Activated CD4-positive, alpha-beta T cell treated with anti-CD3 and anti-CD28 coated beads, Interleukin-2, amount 10 ng/mL, durations not matched to agents 24 days and 14 days (primary cell): Measurements from ENCODE around the gene TXNDC2. TPM values are rescaled to one million over a fixed set of nuclear protein-coding genes. Genes with fewer than 3 reads are reported as not detected.
A peak's percentile ranks its signal among the peaks of the same experiment; 100 is the strongest.

Experiments
- DNase-seq: peaks from one replicate; pipeline ENCODE4 v3.0.0; 2022
- H3K27ac Mint-ChIP-seq: one replicate; pipeline ENCODE4 v1.8.0; 2022; ENCODE audit warnings: mild to moderate bottlenecking, mixed read lengths
- H3K27me3 Mint-ChIP-seq: one replicate; pipeline ENCODE4 v1.8.0; 2022; ENCODE audit warnings: mixed read lengths
- H3K36me3 Mint-ChIP-seq: one replicate; pipeline ENCODE4 v1.8.0; 2022; ENCODE audit warnings: low read depth, mild to moderate bottlenecking, mixed read lengths
- H3K4me1 Mint-ChIP-seq: one replicate; pipeline ENCODE4 v1.8.0; 2021; ENCODE audit warnings: mixed read lengths
- H3K4me3 Mint-ChIP-seq: one replicate; pipeline ENCODE4 v1.8.0; 2022; ENCODE audit warnings: mild to moderate bottlenecking, moderate library complexity, mixed read lengths
- H3K9me3 Mint-ChIP-seq: one replicate; pipeline ENCODE4 v1.8.0; 2021; ENCODE audit warnings: mixed read lengths
- intact Hi-C: fragments of 100-400 bp; cut with micrococcal nuclease; formaldehyde crosslinking; loops from one replicate; pipeline ENCODE4 v1.15.1; 2023
- total RNA-seq: library from RNA; stranded (reverse); gene quantifications from 2 replicates; pipeline ENCODE4 v1.2.3, GENCODE V29; 2022

Gene TXNDC2
- total RNA-seq, 1 donor from 2014 or later: not detected

GRCh38 chr18:9866627-9867026 lies 19.1 kb upstream of the TXNDC2 start:
- Mint-ChIP-seq H3K36me3 (peaks cover 1% of the 10 kb centered on the region), H3K4me1 (peaks cover 17% of the 10 kb centered on the region), H3K27ac (no peak overlapping the region), H3K9me3 (peaks cover 17% of the 10 kb centered on the region), H3K4me3 (no peak overlapping the region), H3K27me3 (no peaks in the 10 kb centered on the region)
- intact Hi-C loops: no loop called here
- DNase-seq: no peak

GRCh38 chr18:9867071-9867594 lies 18.6 kb upstream of the TXNDC2 start:
- intact Hi-C loops: no loop called here
- H3K27me3 Mint-ChIP-seq: no peaks in the 10 kb centered on the region

GRCh38 chr18:9868857-9869714 lies 16.7 kb upstream of the TXNDC2 start:
- peaks cover 12% of the 10 kb centered on the region for H3K4me1 Mint-ChIP-seq
- DNase-seq: no peak
- no peak overlapping the region for H3K4me3 Mint-ChIP-seq
- peaks cover 16% of the 10 kb centered on the region for H3K9me3 Mint-ChIP-seq
- H3K27ac Mint-ChIP-seq: no peak overlapping the region
- intact Hi-C loops: no loop called here
- peaks cover 1% of the 10 kb centered on the region for H3K36me3 Mint-ChIP-seq
- no peaks in the 10 kb centered on the region for H3K27me3 Mint-ChIP-seq

More at GRCh38 chr18:9867071-9867594, 18.6 kb upstream of the TXNDC2 start:
- Mint-ChIP-seq H3K36me3 (peaks cover 1% of the 10 kb centered on the region), H3K27ac (no peak overlapping the region), H3K9me3 (peaks cover 16% of the 10 kb centered on the region), H3K4me3 (no peak overlapping the region), H3K4me1 (peaks cover 15% of the 10 kb centered on the region)
- no peak for DNase-seq

- intact Hi-C loops: no loop called here
Observed at GRCh38 chr18:9869715-9870430, 15.9 kb upstream of the TXNDC2 start.

GRCh38 chr18:9870431-9871008 lies 15.3 kb upstream of the TXNDC2 start:
- intact Hi-C loops: no loop called here
- H3K4me1 Mint-ChIP-seq: peaks cover 12% of the 10 kb centered on the region
- peaks cover 1% of the 10 kb centered on the region for H3K36me3 Mint-ChIP-seq
- peaks cover 8% of the 10 kb centered on the region for H3K9me3 Mint-ChIP-seq
- no peak overlapping the region for H3K27ac Mint-ChIP-seq
- H3K4me3 Mint-ChIP-seq: no peak overlapping the region
- H3K27me3 Mint-ChIP-seq: no peaks in the 10 kb centered on the region
- no peak for DNase-seq

More at GRCh38 chr18:9869715-9870430, 15.9 kb upstream of the TXNDC2 start:
- no peaks in the 10 kb centered on the region for H3K27me3 Mint-ChIP-seq
- no peak overlapping the region for H3K4me3 Mint-ChIP-seq
- no peak overlapping the region for H3K27ac Mint-ChIP-seq
- H3K4me1 Mint-ChIP-seq: peaks cover 12% of the 10 kb centered on the region
- DNase-seq: no peak
- H3K36me3 Mint-ChIP-seq: peaks cover 1% of the 10 kb centered on the region
- peaks cover 13% of the 10 kb centered on the region for H3K9me3 Mint-ChIP-seq

- Mint-ChIP-seq H3K36me3 (no peaks in the 10 kb centered on the region), H3K4me3 (no peak overlapping the region), H3K27ac (no peak overlapping the region), H3K4me1 (peaks cover 12% of the 10 kb centered on the region), H3K9me3 (peaks cover under 1% of the 10 kb centered on the region), H3K27me3 (no peaks in the 10 kb centered on the region)
- DNase-seq: no peak
- intact Hi-C loops: no loop called here
Observed at GRCh38 chr18:9871244-9871746, 14.5 kb upstream of the TXNDC2 start.

GRCh38 chr18:9872823-9873222 lies 12.9 kb upstream of the TXNDC2 start:
- H3K27me3 Mint-ChIP-seq: no peaks in the 10 kb centered on the region
- no peaks in the 10 kb centered on the region for H3K9me3 Mint-ChIP-seq
- intact Hi-C loops: no loop called here
- H3K4me1 Mint-ChIP-seq: peaks cover 24% of the 10 kb centered on the region
- no peak overlapping the region for H3K27ac Mint-ChIP-seq
- no peaks in the 10 kb centered on the region for H3K36me3 Mint-ChIP-seq
- no peak for DNase-seq
- no peak overlapping the region for H3K4me3 Mint-ChIP-seq

- no peak overlapping the region for H3K27ac Mint-ChIP-seq
- H3K9me3 Mint-ChIP-seq: no peaks in the 10 kb centered on the region
- peaks cover 19% of the 10 kb centered on the region for H3K4me1 Mint-ChIP-seq
- intact Hi-C loops: no loop called here
- no peak for DNase-seq
- H3K27me3 Mint-ChIP-seq: no peaks in the 10 kb centered on the region
- no peaks in the 10 kb centered on the region for H3K36me3 Mint-ChIP-seq
- H3K4me3 Mint-ChIP-seq: no peak overlapping the region
Observed at GRCh38 chr18:9874728-9875127, 11.0 kb upstream of the TXNDC2 start.

- no peak overlapping the region for H3K27ac Mint-ChIP-seq
- H3K4me3 Mint-ChIP-seq: no peak overlapping the region
- no peaks in the 10 kb centered on the region for H3K27me3 Mint-ChIP-seq
Observed at GRCh38 chr18:9876212-9876866, 9.4 kb upstream of the TXNDC2 start.

GRCh38 chr18:9876867-9877654 lies 8.7 kb upstream of the TXNDC2 start:
- Mint-ChIP-seq H3K27ac (peak overlapping the region; percentile 78), H3K9me3 (no peaks in the 10 kb centered on the region), H3K4me3 (peak overlapping the region; percentile 55), H3K36me3 (no peaks in the 10 kb centered on the region), H3K27me3 (no peaks in the 10 kb centered on the region), H3K4me1 (peaks cover 12% of the 10 kb centered on the region)
- DNase-seq: no peak
- intact Hi-C loops: loop anchor here (1.0 kb wide), 1 partner anchor 36 kb away; no protein-coding TSS in a partner anchor

More at GRCh38 chr18:9876212-9876866, 9.4 kb upstream of the TXNDC2 start:
- Mint-ChIP-seq H3K36me3 (no peaks in the 10 kb centered on the region), H3K9me3 (no peaks in the 10 kb centered on the region), H3K4me1 (peaks cover 12% of the 10 kb centered on the region)
- DNase-seq: no peak
- intact Hi-C loops: no loop called here

GRCh38 chr18:9877655-9878014 lies 8.1 kb upstream of the TXNDC2 start:
- Mint-ChIP-seq H3K27me3 (no peaks in the 10 kb centered on the region), H3K27ac (no peak overlapping the region), H3K36me3 (no peaks in the 10 kb centered on the region), H3K4me3 (no peak overlapping the region), H3K9me3 (no peaks in the 10 kb centered on the region), H3K4me1 (peaks cover 12% of the 10 kb centered on the region)
- intact Hi-C loops: loop anchor here (1.0 kb wide), 1 partner anchor 36 kb away; no protein-coding TSS in a partner anchor
- DNase-seq: no peak

GRCh38 chr18:9878095-9878494 lies 7.7 kb upstream of the TXNDC2 start:
- no peak overlapping the region for H3K4me3 Mint-ChIP-seq
- DNase-seq: no peak
- no peaks in the 10 kb centered on the region for H3K36me3 Mint-ChIP-seq
- H3K27me3 Mint-ChIP-seq: no peaks in the 10 kb centered on the region
- H3K9me3 Mint-ChIP-seq: no peaks in the 10 kb centered on the region
- intact Hi-C loops: no loop called here
- H3K4me1 Mint-ChIP-seq: peaks cover 12% of the 10 kb centered on the region
- no peak overlapping the region for H3K27ac Mint-ChIP-seq
